Suprapubic skin (tissue), 4 donors: ENCODE data around the gene NSF. TPM values are rescaled to one million over a fixed set of nuclear protein-coding genes. Genes with fewer than 3 reads are reported as not detected.
A peak's percentile ranks its signal among the peaks of the same experiment; 100 is the strongest.

Experiments
- DNase-seq, 2 donors: peaks; one replicate each; pipeline ENCODE4 v3.0.0-alpha.2; 2019; ENCODE audit warnings: low spot score in 2 of 2
- H3K27ac ChIP-seq: fragments of 200-600 bp; sonication (generic); one replicate; pipeline ENCODE4 v1.5.1; 2019
- H3K27me3 ChIP-seq: fragments of 200-600 bp; sonication (generic); one replicate; pipeline ENCODE4 v1.5.1; 2019
- H3K36me3 ChIP-seq: fragments of 200-600 bp; sonication (generic); one replicate; pipeline ENCODE4 v1.5.1; 2019
- H3K4me1 ChIP-seq: fragments of 200-600 bp; sonication (generic); one replicate; pipeline ENCODE4 v1.5.1; 2019
- H3K4me3 ChIP-seq: fragments of 200-600 bp; sonication (generic); one replicate; pipeline ENCODE4 v1.5.1; 2019; ENCODE audit warnings: mild to moderate bottlenecking
- H3K9me3 ChIP-seq: fragments of 200-600 bp; sonication (generic); one replicate; pipeline ENCODE4 v1.5.1; 2019
- EP300 ChIP-seq: sonication (generic); formaldehyde crosslinking; IDR thresholded peaks from one replicate; pipeline ENCODE4 v1.6.1; 2017; ENCODE audit warnings: antibody characterized with exemption
- POLR2A ChIP-seq, 2 donors: fragments of 450-650 bp; IDR thresholded peaks; one replicate each; pipeline ENCODE4 v1.6.1; 2017; ENCODE audit warnings: antibody characterized with exemption in 2 of 2, mild to moderate bottlenecking in 2 of 2, moderate library complexity in 2 of 2
- POLR2AphosphoS5 ChIP-seq, 3 donors: sonication (generic); formaldehyde crosslinking; IDR thresholded peaks; one replicate each; pipeline ENCODE4 v1.6.1; 2017; ENCODE audit warnings: antibody characterized with exemption in 3 of 3
- WGBS: methylation state at CpG from one replicate; pipeline ENCODE4 v1.1.5; 2018; 5-methylcytosine and 5-hydroxymethylcytosine counted together
- total RNA-seq, 4 donors: library from RNA; depleted of rRNA; stranded (reverse); fragments of >200 nt; gene quantifications; one replicate each; pipeline ENCODE4 v1.1.0, GENCODE V29; 2016
- TF ChIP-seq, protein P1 (sequence below), 2 donors: fragments of 200-600 bp in 1 of 2; fragments of 450-650 bp in 1 of 2; sonication (generic) in 1 of 2; IDR thresholded peaks; one replicate each; pipeline ENCODE4 v1.5.1; 2016 to 2019; ENCODE audit warnings: antibody characterized with exemption in 2 of 2, mild to moderate bottlenecking in 1 of 2, moderate library complexity in 1 of 2

NSF gene
- total RNA-seq, 4 donors from 2014 or later = 20.3 to 41.9 (median 29.0) TPM

GRCh38 chr17:46782250-46782953 lies 191.9 kb downstream of the NSF start:
- no peak overlapping the region for H3K4me3 ChIP-seq
- no peak for DNase-seq
- no peaks in the 10 kb centered on the region for H3K9me3 ChIP-seq
- peak overlapping the region; percentile 9 for H3K27ac ChIP-seq
- H3K27me3 ChIP-seq = peaks cover 4% of the 10 kb centered on the region
- 32% methylated on average over 4 of the region's 9 CpGs for WGBS
- peaks cover 12% of the 10 kb centered on the region for H3K4me1 ChIP-seq
- no peaks in the 10 kb centered on the region for H3K36me3 ChIP-seq
- no peak for TF ChIP-seq POLR2A (IDR thresholded peaks at IDR 0.05)
- TF ChIP-seq EP300 = no peak
- TF ChIP-seq, protein P1, sequence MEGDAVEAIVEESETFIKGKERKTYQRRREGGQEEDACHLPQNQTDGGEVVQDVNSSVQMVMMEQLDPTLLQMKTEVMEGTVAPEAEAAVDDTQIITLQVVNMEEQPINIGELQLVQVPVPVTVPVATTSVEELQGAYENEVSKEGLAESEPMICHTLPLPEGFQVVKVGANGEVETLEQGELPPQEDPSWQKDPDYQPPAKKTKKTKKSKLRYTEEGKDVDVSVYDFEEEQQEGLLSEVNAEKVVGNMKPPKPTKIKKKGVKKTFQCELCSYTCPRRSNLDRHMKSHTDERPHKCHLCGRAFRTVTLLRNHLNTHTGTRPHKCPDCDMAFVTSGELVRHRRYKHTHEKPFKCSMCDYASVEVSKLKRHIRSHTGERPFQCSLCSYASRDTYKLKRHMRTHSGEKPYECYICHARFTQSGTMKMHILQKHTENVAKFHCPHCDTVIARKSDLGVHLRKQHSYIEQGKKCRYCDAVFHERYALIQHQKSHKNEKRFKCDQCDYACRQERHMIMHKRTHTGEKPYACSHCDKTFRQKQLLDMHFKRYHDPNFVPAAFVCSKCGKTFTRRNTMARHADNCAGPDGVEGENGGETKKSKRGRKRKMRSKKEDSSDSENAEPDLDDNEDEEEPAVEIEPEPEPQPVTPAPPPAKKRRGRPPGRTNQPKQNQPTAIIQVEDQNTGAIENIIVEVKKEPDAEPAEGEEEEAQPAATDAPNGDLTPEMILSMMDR (IDR thresholded peaks at IDR 0.05) = peak in 1 of 2 donors; percentile 37

GRCh38 chr17:46783031-46783593 lies 192.6 kb downstream of the NSF start:
- Histone ChIP-seq H3K27ac (peak overlapping the region; percentile 9), H3K4me1 (peaks cover 12% of the 10 kb centered on the region), H3K27me3 (peaks cover 4% of the 10 kb centered on the region), H3K9me3 (no peaks in the 10 kb centered on the region), H3K4me3 (no peak overlapping the region), H3K36me3 (no peaks in the 10 kb centered on the region)
- 52% methylated on average over 6 of the region's 7 CpGs for WGBS
- DNase-seq = no peak
- TF ChIP-seq EP300 = no peak

DNA sequence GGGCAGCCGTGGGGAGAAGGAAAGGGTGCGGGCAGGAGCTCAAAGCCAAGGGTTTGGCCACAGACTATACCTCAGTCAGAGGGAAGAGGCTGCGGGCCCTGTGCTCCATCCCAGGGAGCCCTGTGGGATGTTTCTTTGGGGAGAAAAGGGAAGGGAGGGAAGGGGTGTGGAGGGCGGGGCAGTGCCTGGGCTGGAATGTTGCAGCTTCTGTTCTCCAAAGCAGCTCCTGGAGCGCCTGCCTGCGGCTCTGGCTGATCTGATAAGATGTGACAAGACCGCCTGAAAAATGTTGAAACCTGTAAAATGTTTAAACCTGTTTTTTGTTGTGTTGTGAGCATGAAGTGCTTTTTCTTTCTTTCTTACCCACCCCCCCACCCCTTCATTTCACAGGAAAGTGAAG lies 195.2 kb downstream of the NSF start:
- no peak for DNase-seq
- H3K27ac ChIP-seq = no peak overlapping the region
- TF ChIP-seq EP300 (no peak), POLR2AphosphoS5 (IDR thresholded peaks at IDR 0.05) (no peak), POLR2A (IDR thresholded peaks at IDR 0.05) (no peak)
- TF ChIP-seq, protein P1 (IDR thresholded peaks at IDR 0.05) = no peak
- H3K4me3 ChIP-seq = no peak overlapping the region
- no peaks in the 10 kb centered on the region for H3K9me3 ChIP-seq
- no peaks in the 10 kb centered on the region for H3K36me3 ChIP-seq
- H3K27me3 ChIP-seq = peaks cover 14% of the 10 kb centered on the region
- WGBS = 28% methylated on average over 7 of the region's 7 CpGs
- peaks cover 17% of the 10 kb centered on the region for H3K4me1 ChIP-seq

DNA sequence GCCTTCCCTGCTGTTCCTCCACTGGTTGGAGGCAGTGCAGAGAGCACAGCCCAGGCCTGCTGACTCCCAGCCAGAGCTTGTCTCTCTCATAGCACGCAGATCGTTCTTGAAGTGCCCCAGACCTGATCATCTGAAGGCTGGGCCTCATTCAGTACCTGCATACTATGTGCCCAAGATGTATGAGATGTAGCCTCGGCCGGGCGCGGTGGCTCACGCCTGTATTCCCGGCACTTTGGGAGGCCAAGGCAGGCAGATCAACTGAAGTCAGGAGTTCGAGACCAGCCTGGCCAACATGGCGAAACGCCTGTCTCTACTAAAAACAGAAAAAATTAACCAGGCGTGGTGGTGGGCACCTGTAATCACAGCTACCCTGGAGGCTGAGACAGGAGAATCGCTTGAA lies 197.0 kb downstream of the NSF start:
- TF ChIP-seq, protein P1 (IDR thresholded peaks at IDR 0.05) = no peak
- TF ChIP-seq POLR2AphosphoS5 (IDR thresholded peaks at IDR 0.05) = no peak
- no peak for TF ChIP-seq POLR2A (IDR thresholded peaks at IDR 0.05)
- no peak for TF ChIP-seq EP300
- no peaks in the 10 kb centered on the region for H3K9me3 ChIP-seq
- 94% methylated on average over 8 of the region's 13 CpGs for WGBS
- no peaks in the 10 kb centered on the region for H3K36me3 ChIP-seq
- no peak for DNase-seq
- no peak overlapping the region for H3K4me3 ChIP-seq
- H3K27ac ChIP-seq = no peak overlapping the region
- peaks cover 15% of the 10 kb centered on the region for H3K27me3 ChIP-seq
- peaks cover 19% of the 10 kb centered on the region for H3K4me1 ChIP-seq

DNA sequence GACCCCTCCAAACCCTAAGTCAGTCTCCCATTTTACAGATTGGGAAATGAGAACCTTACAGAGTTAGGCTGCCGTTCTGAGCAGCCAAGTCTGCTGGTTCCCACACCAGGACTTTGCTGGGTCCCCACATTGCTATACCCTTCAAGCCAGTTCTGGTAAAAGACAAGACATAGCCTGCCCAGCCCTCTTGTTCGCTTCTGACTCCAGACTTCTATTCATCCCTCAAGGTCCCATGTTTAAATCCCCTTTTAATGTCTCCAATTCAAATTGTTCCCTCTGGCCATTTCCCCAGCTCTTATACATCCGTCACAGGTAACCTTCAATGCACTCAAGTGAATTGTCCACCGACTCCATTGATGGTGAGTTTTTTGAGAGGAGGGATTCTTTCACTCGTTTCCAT lies 197.8 kb downstream of the NSF start:
- no peak for DNase-seq
- no peak overlapping the region for H3K4me3 ChIP-seq
- no peaks in the 10 kb centered on the region for H3K9me3 ChIP-seq
- H3K36me3 ChIP-seq = no peaks in the 10 kb centered on the region
- no peak overlapping the region for H3K27ac ChIP-seq
- peaks cover 19% of the 10 kb centered on the region for H3K4me1 ChIP-seq
- no peak for TF ChIP-seq POLR2A (IDR thresholded peaks at IDR 0.05)
- TF ChIP-seq, protein P1 (IDR thresholded peaks at IDR 0.05) = no peak
- no peak for TF ChIP-seq EP300
- TF ChIP-seq POLR2AphosphoS5 (IDR thresholded peaks at IDR 0.05) = no peak
- H3K27me3 ChIP-seq = peaks cover 20% of the 10 kb centered on the region
- WGBS = 85% methylated on average over 5 of the region's 5 CpGs
